NT2/D1 (cell line): ENCODE results near the gene THOC5.

Experiments used
- SUZ12 ChIP-seq: IDR thresholded peaks from 2 replicates; pipeline ENCODE4 v1.6.1; 2011; ENCODE audit not compliant: insufficient read length, insufficient read depth; ENCODE audit errors: extremely low read depth
- YY1 ChIP-seq: IDR thresholded peaks from 2 replicates; pipeline ENCODE4 v1.6.1; 2011; ENCODE audit not compliant: insufficient read length, insufficient read depth
- ZNF274 ChIP-seq: IDR thresholded peaks from 2 replicates; pipeline ENCODE4 v1.6.1; 2011; ENCODE audit warnings: mild to moderate bottlenecking, low read depth, low read length

DNA sequence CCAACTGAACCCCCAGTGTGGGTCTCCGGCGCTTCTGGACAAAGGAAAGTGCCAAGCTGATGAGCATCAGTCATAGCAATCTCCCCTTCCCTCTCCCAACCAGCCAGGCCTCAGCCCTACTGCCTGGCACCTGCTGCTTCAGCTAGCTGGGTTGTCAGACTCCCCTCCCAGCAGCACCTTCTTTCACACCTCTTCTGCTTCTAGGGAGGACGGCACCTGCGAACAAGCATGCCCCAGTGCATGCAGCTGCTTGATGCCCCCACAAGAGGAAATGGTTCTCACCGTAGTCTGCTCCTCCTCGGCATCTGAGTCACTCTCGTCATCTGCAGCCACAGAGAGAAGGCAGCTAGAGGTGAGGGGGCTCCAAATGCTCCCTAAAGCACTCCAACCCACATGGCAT is 25.4 kb downstream of the THOC5 start:
- TF ChIP-seq ZNF274 (no peak), YY1 (no peak), SUZ12 (no peak)
